KMS-11 (cell line): ENCODE results near the gene AMZ1.
A peak's percentile ranks its signal among the peaks of the same experiment; 100 is the strongest.

Experiments
- H2AFZ ChIP-seq: fragments of 200-600 bp; sonication (generic); 2 replicates; pipeline ENCODE4 v1.6.1; 2016; ENCODE audit warnings: antibody characterized with exemption, mixed run types, low read depth
- H3K27ac ChIP-seq: fragments of 200-600 bp; sonication (generic); 2 replicates; pipeline ENCODE4 v1.6.1; 2016; ENCODE audit warnings: mild to moderate bottlenecking, mixed run types
- H3K27me3 ChIP-seq: fragments of 200-600 bp; sonication (generic); 2 replicates; pipeline ENCODE4 v1.6.1; 2017; ENCODE audit warnings: mild to moderate bottlenecking, low read depth, mixed run types, moderate library complexity; ENCODE audit not compliant: insufficient read depth
- H3K36me3 ChIP-seq: fragments of 200-600 bp; sonication (generic); 2 replicates; pipeline ENCODE4 v1.6.1; 2017; ENCODE audit warnings: mild to moderate bottlenecking, mixed run types; ENCODE audit not compliant: insufficient read depth
- H3K4me1 ChIP-seq: fragments of 200-600 bp; sonication (generic); 2 replicates; pipeline ENCODE4 v1.6.1; 2016; ENCODE audit warnings: mild to moderate bottlenecking, low read depth, mixed run types; ENCODE audit not compliant: poor library complexity, severe bottlenecking
- H3K4me2 ChIP-seq: fragments of 200-600 bp; sonication (generic); 2 replicates; pipeline ENCODE4 v1.7.0; 2016; ENCODE audit warnings: mild to moderate bottlenecking, mixed run types
- H3K4me3 ChIP-seq: fragments of 200-600 bp; sonication (generic); IDR thresholded peaks from 2 replicates; pipeline ENCODE4 v1.6.1; 2017; ENCODE audit warnings: low read depth, low read length, mixed read lengths; ENCODE audit not compliant: insufficient read depth
- H3K79me2 ChIP-seq: fragments of 200-600 bp; sonication (generic); 2 replicates; pipeline ENCODE4 v1.6.1; 2016; ENCODE audit warnings: low read depth, mixed run types; ENCODE audit not compliant: insufficient read depth
- H3K9ac ChIP-seq: fragments of 200-600 bp; sonication (generic); 2 replicates; pipeline ENCODE4 v1.6.1; 2016; ENCODE audit warnings: mild to moderate bottlenecking, mixed run types
- H4K20me1 ChIP-seq: fragments of 200-600 bp; sonication (generic); 2 replicates; pipeline ENCODE4 v1.6.1; 2016; ENCODE audit warnings: mild to moderate bottlenecking, mixed run types; ENCODE audit not compliant: insufficient read depth
- TF ChIP-seq, protein P1 (sequence below): fragments of 200-600 bp; sonication (generic); conservative IDR thresholded peaks from 2 replicates; pipeline ENCODE4 v1.6.1; 2017; ENCODE audit warnings: low read depth, mild to moderate bottlenecking, antibody characterized with exemption, low read length, moderate library complexity, mixed read lengths

AMZ1 gene

GRCh38 chr7:2680256-2680655 is 7.7 kb upstream of the AMZ1 start:
- peaks cover 26% of the 10 kb centered on the region; the same call in 1 of the 2 replicates for H3K27me3 ChIP-seq
- H3K9ac ChIP-seq: no peak overlapping the region
- no peaks in the 10 kb centered on the region for H3K79me2 ChIP-seq
- H3K4me1 ChIP-seq: peaks cover 8% of the 10 kb centered on the region
- TF ChIP-seq, protein P1, sequence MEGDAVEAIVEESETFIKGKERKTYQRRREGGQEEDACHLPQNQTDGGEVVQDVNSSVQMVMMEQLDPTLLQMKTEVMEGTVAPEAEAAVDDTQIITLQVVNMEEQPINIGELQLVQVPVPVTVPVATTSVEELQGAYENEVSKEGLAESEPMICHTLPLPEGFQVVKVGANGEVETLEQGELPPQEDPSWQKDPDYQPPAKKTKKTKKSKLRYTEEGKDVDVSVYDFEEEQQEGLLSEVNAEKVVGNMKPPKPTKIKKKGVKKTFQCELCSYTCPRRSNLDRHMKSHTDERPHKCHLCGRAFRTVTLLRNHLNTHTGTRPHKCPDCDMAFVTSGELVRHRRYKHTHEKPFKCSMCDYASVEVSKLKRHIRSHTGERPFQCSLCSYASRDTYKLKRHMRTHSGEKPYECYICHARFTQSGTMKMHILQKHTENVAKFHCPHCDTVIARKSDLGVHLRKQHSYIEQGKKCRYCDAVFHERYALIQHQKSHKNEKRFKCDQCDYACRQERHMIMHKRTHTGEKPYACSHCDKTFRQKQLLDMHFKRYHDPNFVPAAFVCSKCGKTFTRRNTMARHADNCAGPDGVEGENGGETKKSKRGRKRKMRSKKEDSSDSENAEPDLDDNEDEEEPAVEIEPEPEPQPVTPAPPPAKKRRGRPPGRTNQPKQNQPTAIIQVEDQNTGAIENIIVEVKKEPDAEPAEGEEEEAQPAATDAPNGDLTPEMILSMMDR: no peak
- H3K36me3 ChIP-seq: no peaks in the 10 kb centered on the region
- H3K4me2 ChIP-seq: no peak overlapping the region
- H3K4me3 ChIP-seq: no peak overlapping the region
- no peak overlapping the region for H3K27ac ChIP-seq
- H4K20me1 ChIP-seq: no peaks in the 10 kb centered on the region
- H2AFZ ChIP-seq: no peak overlapping the region

DNA sequence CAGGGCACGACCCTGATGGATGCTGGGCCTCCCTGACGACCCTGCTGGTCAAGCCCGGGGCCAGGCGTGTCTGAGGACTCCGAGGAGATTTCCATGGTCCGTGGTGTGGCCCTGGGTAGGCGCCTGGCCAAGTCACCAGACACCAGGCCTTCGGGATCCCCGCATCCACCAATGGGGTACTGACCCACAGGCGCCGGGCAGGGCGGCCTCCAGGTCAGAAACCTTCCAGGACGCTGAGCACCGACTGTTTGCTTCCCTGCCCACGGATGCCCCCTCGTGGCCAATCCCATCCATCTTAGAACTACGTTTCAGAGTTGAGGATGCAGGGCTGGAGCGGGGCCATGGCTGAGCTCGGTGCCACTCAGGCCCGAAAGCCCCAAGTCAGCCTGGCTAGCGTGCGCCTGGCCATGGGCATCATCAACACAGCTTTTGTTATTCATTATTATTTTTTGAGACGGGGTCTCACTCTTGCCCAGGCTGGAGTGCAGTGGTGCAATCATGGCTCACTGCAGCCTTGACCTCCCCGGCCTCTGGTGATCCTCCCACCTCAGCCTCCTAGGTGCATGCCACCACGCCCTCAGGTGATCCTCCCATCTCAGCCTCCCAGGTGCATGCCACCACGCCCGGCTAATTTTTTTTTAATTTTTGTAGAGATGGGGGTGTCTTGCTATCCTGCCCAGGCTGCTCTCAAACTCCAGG is 7.1 kb upstream of the AMZ1 start:
- H3K4me1 ChIP-seq: peaks cover 8% of the 10 kb centered on the region
- no peaks in the 10 kb centered on the region for H3K36me3 ChIP-seq
- H4K20me1 ChIP-seq: no peaks in the 10 kb centered on the region
- H3K27ac ChIP-seq: no peak overlapping the region
- no peak overlapping the region for H2AFZ ChIP-seq
- H3K79me2 ChIP-seq: no peaks in the 10 kb centered on the region
- H3K4me2 ChIP-seq: no peak overlapping the region
- TF ChIP-seq, protein P1: peak; percentile 85
- no peak overlapping the region for H3K4me3 ChIP-seq
- H3K27me3 ChIP-seq: peaks cover 26% of the 10 kb centered on the region; the same call in 1 of the 2 replicates
- no peak overlapping the region for H3K9ac ChIP-seq

DNA sequence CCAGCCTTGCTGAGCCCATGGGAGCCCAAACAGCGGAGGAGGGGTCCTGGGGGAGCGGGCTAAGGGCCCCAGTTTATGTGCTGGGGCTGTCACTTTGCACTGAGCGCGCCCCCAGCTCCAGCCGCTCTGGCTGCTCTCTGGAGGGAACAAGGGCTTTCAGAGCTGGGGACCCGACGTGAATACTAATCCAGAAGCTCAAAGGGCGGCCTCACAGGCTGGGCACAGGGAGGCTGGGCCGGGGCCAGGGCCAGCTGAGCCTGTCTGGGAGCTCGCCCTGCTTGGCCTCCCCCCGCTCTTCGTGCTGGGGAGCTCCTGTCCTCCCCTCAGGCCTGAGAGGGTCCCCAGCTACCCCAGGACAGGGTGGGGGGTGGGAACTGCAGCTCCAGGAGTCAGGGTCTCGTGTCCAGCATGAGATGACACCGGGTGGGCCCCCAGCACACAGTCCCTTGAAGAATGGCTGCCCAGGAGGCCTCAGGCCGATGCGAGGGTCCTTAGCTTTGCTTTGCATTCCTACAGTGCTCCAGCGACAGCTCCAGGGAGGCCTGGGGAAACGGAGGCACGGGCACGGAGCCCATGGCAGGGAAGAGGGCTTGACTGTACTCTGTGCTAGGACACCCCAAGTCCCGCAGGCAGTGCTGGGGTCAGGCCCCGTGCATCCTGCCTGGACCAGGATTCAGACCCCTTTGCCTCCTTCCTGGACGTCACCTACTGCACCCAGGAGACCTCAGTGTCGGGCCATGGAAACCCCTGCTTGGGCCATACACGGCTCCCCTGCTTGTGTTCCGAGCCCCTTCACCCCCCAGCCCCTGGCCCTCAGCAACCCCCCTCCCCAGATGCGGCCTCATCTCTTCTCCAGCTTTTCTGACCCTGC is 5.8 kb upstream of the AMZ1 start:
- no peak overlapping the region for H3K4me2 ChIP-seq
- no peaks in the 10 kb centered on the region for H4K20me1 ChIP-seq
- no peak overlapping the region for H3K27ac ChIP-seq
- no peaks in the 10 kb centered on the region for H3K79me2 ChIP-seq
- H3K4me1 ChIP-seq: peaks cover 8% of the 10 kb centered on the region
- no peak overlapping the region for H3K4me3 ChIP-seq
- TF ChIP-seq, protein P1: no peak
- no peaks in the 10 kb centered on the region for H3K36me3 ChIP-seq
- peaks cover 35% of the 10 kb centered on the region; the same call in 1 of the 2 replicates for H3K27me3 ChIP-seq
- no peak overlapping the region for H2AFZ ChIP-seq
- no peak overlapping the region for H3K9ac ChIP-seq

GRCh38 chr7:2684501-2684900 is 3.5 kb upstream of the AMZ1 start:
- Histone ChIP-seq H3K9ac (no peak overlapping the region), H2AFZ (no peak overlapping the region), H4K20me1 (no peaks in the 10 kb centered on the region), H3K4me2 (no peak overlapping the region), H3K27ac (no peak overlapping the region), H3K4me3 (no peak overlapping the region), H3K4me1 (peaks cover 19% of the 10 kb centered on the region), H3K36me3 (no peaks in the 10 kb centered on the region), H3K79me2 (no peaks in the 10 kb centered on the region), H3K27me3 (peaks cover 42% of the 10 kb centered on the region; the same call in 1 of the 2 replicates)
- TF ChIP-seq, protein P1: no peak
